Stomach (tissue), 9 donors: ENCODE results near the gene GOLGA8T. TPM values are rescaled to one million over a fixed set of nuclear protein-coding genes. Genes with fewer than 3 reads are reported as not detected.
"Not testable (repeated sequence)": the region's sequence is repeated elsewhere in the genome, so short reads cannot be mapped to it uniquely, and the experiment has no call there.

Experiments
- DNase-seq, 2 donors: peaks; one replicate each; pipeline versions ENCODE4 v3.0.0 to v3.0.0-alpha.2; 2013 to 2019
- H3K27ac ChIP-seq, 5 donors: fragments of 200-600 bp in 4 of 5; sonication (generic) in 4 of 5; one replicate each; pipeline ENCODE4 v1.5.1; 2013 to 2019; ENCODE audit warnings: mild to moderate bottlenecking in 1 of 5, moderate library complexity in 1 of 5
- H3K27me3 ChIP-seq, 3 donors: fragments of 200-600 bp; sonication (generic); one replicate each; pipeline ENCODE4 v1.5.1; 2017 to 2019; ENCODE audit warnings: mixed run types in 1 of 3
- H3K36me3 ChIP-seq, 4 donors: fragments of 200-600 bp; sonication (generic); 1 replicate in 3 of 4; 2 replicates in 1 of 4; pipeline ENCODE4 v1.5.1; 2016 to 2019
- H3K4me1 ChIP-seq, 4 donors: fragments of 200-600 bp; sonication (generic); one replicate each; pipeline ENCODE4 v1.5.1; 2016 to 2019
- H3K4me3 ChIP-seq, 4 donors: fragments of 200-600 bp; sonication (generic) in 3 of 4; one replicate each; pipeline ENCODE4 v1.5.1; 2016 to 2019; ENCODE audit warnings: mild to moderate bottlenecking in 1 of 4
- H3K9me3 ChIP-seq, 4 donors: fragments of 200-600 bp; sonication (generic); one replicate each; pipeline ENCODE4 v1.5.1; 2016 to 2019
- WGBS, 5 donors: extraction: QIAGEN DNeasy Blood & Tissue Kit in 3 of 5; methylation state at CpG; one replicate each; pipeline versions ENCODE4 v1.1.5 to v1.1.7; 2013 to 2018; 5-methylcytosine and 5-hydroxymethylcytosine counted together
- intact Hi-C: fragments of 100-400 bp; cut with DNase I; formaldehyde crosslinking; loops from one replicate; pipeline ENCODE4 v1.15.1; 2023; ENCODE audit warnings: low total_unique reads
- polyA plus RNA-seq, 3 donors: library from polyadenylated mRNA; stranded (reverse); fragments of 200-250 nt; gene quantifications; one replicate each; pipeline ENCODE4 v1.2.3, GENCODE V29; 2013
- small RNA-seq, 4 donors: library from RNA; depleted of rRNA; stranded (forward); fragments of <200 nt; gene quantifications; one replicate each; pipeline ENCODE3, GENCODE V24; 2016
- total RNA-seq, 5 donors: library from RNA; depleted of rRNA; stranded (reverse); fragments of >200 nt; gene quantifications; one replicate each; pipeline versions ENCODE4 v1.1.0 to v1.2.3, GENCODE V29; 2014 to 2016
- donor health status: healthy with polysubstance abuse.
- donor health status: Bipolar disorder and iron deficiency.
- donor health status: healthy.

GOLGA8T gene
- total and polyA plus RNA-seq, 8 donors, result not detected

DNA sequence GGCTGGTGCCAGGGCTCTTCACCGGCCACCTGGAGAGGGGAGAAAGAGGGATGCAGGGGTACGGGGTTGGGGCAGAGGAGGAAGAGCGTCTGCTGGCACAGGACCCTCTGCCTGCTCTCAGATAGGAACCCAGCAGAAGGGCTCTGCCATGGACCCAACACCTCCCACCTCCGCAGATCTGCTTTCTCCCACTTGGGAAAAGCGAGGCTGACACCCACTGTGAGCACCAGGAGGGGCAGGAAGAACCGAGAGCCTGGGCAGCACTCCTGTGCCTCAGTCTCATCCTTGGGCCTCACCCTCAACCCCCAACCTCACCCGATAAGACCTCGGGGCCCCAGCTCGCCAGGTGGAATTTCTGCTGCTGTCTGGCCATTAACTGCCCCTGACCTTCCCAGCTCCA lies 58.0 kb downstream of the GOLGA8T start:
- H3K27ac ChIP-seq, H3K4me3 ChIP-seq, H3K9me3 ChIP-seq, H3K4me1 ChIP-seq, H3K36me3 ChIP-seq, DNase-seq, intact Hi-C loops: not testable (repeated sequence)
- peaks cover 0 to 17% (median 4%) of the 10 kb centered on the region in 3 donors for H3K27me3 ChIP-seq
- 10 to 20% (median 20%) methylated on average over 1 to 3 of the region's 9 CpGs; no CpG with 5 or more reads in 2 of the 5 donors for WGBS, 5 donors

Small RNA genes within 50 kb of the gene (small RNA-seq; reads per million reads assigned to genes)
- gene AC120045.2 (0 reads per million in 4 donors), gene RF00096 (0 reads per million in 4 donors), gene RN7SL469P (0 reads per million in 4 donors), gene RN7SL673P (0 reads per million in 4 donors)

Other genes starting within 250 kb of the GOLGA8T start
- not detected for gene GOLGA8J, start 52.1 kb upstream of the GOLGA8T start, total RNA-seq
- gene GOLGA8J, start 52.1 kb upstream of the GOLGA8T start, polyA plus RNA-seq, result not detected